GM19463 (cell line): Measurements from ENCODE around the gene EXOC1.
A peak's percentile ranks its signal among the peaks of the same experiment; 100 is the strongest.

ENCODE experiments used
- ATAC-seq: cut with Tn5 transposase; IDR thresholded peaks from one replicate; pipeline ENCODE4 v1.9.1; 2021; ENCODE audit warnings: mild to moderate bottlenecking, moderate library complexity; ENCODE audit not compliant: unreplicated experiment

The EXOC1 gene

GRCh38 chr4:55948726-55949481 is 95.5 kb downstream of the EXOC1 start, which contains the start of gene CEP135:
Gene CEP135, plus strand, starts transcription at chr4:55948945. Its CDS starts 3,186 bp downstream, at chr4:55952131.
- ATAC-seq: peak; percentile 60

DNA sequence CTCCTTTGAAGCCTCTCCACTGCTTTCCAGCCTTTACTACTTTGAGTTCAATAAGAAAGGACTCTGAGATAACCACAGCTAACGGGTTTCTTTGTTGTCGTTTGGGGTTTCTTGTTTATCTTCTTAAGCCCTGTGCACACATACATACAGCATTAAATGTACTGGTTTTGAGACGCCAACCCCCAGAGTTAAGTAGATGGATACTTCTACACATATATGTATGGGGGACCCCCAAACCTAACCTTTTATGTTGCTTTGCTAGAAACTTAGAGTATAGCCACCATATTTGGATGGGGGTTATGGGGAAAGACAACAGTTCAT is 96.0 kb downstream of the EXOC1 start:
- no peak for ATAC-seq

- no peak for ATAC-seq
These were observed 97.9 kb downstream of the EXOC1 start for GRCh38 chr4:55951191-55951922.
